Fibroblast of pulmonary artery (primary cell): Measurements from ENCODE around the gene GABPA.
"Not testable (repeated sequence)": the region's sequence is repeated elsewhere in the genome, so short reads cannot be mapped to it uniquely, and the experiment has no call there.

Experiments used
- DNase-seq: peaks from one replicate; pipeline ENCODE4 v3.0.0-alpha.2; 2010; ENCODE audit warnings: low read depth
- H3K4me3 ChIP-seq: replicated peaks from 2 replicates; pipeline ENCODE4 v1.5.1; 2011; ENCODE audit warnings: low read depth, mild to moderate bottlenecking, control low read depth, low read length, moderate library complexity
- TF ChIP-seq, protein P1 (sequence below): IDR thresholded peaks from 2 replicates; pipeline ENCODE4 v1.5.1; 2011; ENCODE audit warnings: mild to moderate bottlenecking, control low read depth, low read length, inconsistent platforms; ENCODE audit errors: missing control alignments

GABPA gene

DNA sequence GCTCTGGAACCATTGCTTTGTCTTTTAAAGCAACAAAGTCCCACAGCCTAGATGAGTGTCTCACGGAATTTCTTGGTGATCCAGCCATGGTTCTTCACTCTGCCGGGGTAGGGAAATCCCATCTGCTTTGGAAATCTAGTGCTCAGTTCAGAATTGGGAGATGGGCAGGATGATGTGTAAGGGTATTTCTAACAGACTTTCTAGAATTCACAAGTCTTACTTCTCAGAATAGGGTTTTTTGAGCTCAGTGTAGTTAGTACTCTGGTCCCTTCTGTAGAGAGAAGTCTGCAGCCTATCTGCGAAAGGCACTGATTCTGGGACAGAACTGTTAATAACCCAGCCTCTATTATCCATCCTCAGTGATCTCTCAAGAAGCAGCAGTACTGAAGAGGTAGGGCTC, 25.3 kb downstream of the GABPA start:
- TF ChIP-seq, protein P1, sequence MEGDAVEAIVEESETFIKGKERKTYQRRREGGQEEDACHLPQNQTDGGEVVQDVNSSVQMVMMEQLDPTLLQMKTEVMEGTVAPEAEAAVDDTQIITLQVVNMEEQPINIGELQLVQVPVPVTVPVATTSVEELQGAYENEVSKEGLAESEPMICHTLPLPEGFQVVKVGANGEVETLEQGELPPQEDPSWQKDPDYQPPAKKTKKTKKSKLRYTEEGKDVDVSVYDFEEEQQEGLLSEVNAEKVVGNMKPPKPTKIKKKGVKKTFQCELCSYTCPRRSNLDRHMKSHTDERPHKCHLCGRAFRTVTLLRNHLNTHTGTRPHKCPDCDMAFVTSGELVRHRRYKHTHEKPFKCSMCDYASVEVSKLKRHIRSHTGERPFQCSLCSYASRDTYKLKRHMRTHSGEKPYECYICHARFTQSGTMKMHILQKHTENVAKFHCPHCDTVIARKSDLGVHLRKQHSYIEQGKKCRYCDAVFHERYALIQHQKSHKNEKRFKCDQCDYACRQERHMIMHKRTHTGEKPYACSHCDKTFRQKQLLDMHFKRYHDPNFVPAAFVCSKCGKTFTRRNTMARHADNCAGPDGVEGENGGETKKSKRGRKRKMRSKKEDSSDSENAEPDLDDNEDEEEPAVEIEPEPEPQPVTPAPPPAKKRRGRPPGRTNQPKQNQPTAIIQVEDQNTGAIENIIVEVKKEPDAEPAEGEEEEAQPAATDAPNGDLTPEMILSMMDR = no peak
- DNase-seq = no peak
- peak overlapping the region; percentile 35 for H3K4me3 ChIP-seq

DNA sequence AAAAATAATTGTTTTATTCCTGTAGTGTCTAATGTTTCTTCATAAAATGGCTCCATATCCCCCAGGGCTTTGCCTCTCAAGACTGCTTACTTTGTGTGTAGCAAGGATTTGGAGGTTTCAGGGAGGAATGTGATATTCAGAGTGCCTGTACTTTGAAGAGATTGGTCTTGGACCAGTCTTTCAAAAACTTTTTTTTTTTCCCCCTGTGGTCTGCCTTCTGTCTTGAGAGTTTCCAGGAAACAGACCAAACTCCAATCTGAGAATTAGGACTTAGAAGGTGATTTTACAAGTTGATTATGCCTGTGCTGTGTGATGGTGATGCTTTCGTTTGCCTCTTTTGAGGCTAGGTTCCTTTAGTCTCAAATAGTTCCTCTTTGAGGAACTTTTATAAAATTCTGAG, 25.9 kb downstream of the GABPA start:
- TF ChIP-seq, protein P1 = no peak
- no peak overlapping the region for H3K4me3 ChIP-seq

DNA sequence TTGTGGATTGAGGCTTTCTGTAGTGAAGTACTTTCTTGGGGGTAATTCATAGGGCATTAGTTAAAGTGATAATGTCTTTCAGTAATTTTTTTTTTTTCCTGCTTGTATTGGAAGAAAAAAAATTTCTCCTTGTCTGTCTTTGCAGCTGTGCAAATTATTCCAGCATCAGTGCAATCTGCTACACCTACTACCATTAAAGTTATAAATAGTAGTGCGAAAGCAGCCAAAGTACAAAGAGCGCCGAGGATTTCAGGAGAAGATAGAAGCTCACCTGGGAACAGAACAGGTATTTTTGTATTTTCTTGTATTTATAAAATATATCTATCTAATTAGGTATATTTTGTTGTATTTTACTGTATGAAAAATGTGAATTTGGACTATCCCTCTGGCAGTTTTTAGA, 29.3 kb downstream of the GABPA start:
- TF ChIP-seq, protein P1 = no peak
- H3K4me3 ChIP-seq = no peak overlapping the region
- DNase-seq = no peak

More for the DNA sequence above, 25.9 kb downstream of the GABPA start:
- DNase-seq = no peak

DNA sequence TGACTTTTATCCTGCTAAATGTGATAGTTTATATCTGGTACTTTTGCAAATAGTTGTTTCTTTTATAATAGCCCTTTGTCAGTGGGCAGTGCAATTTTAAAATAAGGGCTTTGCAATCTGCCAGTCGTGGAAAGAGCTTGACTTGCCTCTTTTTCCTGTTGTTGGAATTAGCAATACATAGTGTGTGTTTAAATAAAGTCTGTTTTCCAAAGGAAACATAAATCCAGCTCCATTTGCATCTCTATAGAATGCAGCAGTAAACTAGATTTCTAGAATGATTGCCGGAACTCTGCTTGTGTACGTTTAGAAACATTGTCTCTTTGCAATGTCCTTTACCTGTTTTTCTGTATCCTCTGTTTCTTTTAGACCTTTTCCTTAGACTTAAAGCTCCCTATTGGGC, 33.1 kb downstream of the GABPA start:
- no peak overlapping the region for H3K4me3 ChIP-seq
- no peak for DNase-seq
- TF ChIP-seq, protein P1 = no peak

DNA sequence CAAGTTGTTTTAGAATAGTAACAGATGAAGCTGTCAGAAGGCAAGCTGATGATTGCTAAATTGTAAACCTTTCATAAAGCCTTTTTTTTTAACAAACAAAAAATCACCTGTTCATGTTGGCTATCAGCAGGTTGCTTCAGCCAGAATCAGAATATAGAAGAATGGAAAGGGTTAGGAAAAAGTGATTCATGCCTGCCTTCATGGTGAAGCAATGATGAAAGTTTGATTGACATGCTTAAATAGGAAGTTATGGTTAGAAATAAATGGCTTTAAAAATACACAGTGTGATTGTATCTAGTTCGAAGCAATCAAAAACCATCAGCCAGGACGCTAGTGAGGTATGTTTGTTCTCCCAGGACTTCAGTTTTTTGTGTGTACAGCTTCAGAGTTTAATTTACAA, 37.9 kb downstream of the GABPA start:
- peak; percentile 19 for DNase-seq
- no peak overlapping the region for H3K4me3 ChIP-seq
- TF ChIP-seq, protein P1 = no peak

DNA sequence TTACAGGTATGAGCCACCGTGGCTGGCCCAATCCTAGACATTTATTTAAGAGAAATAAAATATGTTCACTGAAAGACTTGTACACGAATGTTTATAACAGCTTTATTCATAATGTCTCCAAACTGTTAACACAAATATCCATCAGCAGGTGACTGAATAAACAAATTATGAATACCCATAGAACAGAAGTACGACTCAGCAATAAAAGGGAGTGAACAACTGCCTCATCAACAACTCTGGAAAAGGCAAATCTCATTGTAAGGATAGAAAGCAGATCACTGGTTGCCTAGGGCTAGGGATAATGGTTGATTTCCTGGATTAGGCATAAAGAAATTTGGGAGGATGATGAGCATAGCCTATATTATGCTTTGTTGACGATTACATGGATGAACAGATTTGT, 41.7 kb downstream of the GABPA start:
- no peak overlapping the region for H3K4me3 ChIP-seq
- no peak for DNase-seq
- TF ChIP-seq, protein P1 = no peak

DNA sequence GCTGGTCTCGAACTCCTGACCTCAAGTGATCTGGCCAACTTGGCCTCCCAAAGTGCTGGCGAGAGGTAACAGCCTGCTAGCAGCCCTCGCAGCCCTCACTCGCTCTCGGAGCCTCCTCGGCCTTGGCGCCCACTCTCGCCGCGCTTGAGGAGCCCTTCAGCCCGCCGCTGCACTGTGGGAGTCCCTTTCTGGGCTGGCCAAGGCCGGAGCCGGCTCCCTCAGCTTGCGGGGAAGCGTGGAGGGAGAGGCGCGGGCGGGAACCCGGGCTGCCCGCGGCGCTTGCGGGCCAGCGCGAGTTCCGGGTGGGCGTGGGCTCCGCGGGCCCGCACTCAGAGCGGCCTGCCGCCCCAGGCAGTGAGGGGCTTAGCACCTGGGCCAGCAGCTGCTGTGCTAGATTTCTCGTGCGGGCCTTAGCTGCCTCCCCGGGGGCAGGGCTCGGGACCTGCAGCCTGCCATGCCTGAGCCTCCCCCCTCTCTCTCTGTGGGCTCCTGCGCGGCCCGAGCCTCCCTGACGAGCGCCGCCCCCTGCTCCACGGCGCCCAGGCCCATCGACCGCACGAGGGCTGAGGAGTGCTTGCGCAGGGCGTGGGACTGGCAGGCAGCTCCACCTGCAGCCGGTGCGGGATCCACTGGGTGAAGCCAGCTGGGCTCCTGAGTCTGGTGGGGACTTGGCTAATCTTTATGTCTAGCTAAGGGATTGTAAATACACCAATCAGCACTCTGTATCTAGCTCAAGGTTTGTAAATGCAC, 43.5 kb downstream of the GABPA start:
- not testable (repeated sequence) for DNase-seq, H3K4me3 ChIP-seq
